ENCODE data around the gene MYBPC1. TPM values are rescaled to one million over a fixed set of nuclear protein-coding genes. Genes with fewer than 3 reads are reported as not detected.
"Not testable (repeated sequence)": the region's sequence is repeated elsewhere in the genome, so short reads cannot be mapped to it uniquely, and the experiment has no call there.

MYBPC1 gene
- polyA plus RNA-seq, 1 of the 3 experiments (the other 2 are of a cell fraction), result not detected

DNA sequence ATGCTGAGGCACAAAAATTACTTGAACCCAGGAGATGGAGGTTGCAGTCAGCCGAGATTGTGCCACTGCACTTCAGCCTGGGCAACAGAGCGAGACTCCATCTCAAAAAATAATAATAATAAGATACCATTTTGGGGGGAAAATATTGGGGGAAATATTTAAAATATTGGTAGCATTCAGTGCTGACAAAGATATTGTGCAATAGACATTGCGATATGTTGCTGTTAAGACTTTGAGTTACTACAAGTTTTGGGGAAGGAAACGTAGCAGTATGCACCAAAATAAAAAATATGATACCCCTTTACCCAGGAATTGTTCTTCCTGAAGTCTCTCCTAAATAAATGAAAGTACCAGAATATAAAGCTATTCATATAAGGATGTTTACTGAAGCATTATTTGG, 37.7 kb upstream of the MYBPC1 start:
- H3K4me2 ChIP-seq, result no peak overlapping the region
- no peak for DNase-seq
- no peak overlapping the region for H2AFZ ChIP-seq (ENCODE audit: low read depth)
- H3K9me2 ChIP-seq, result no peaks in the 10 kb centered on the region
- no peaks in the 10 kb centered on the region for H3K79me2 ChIP-seq (ENCODE audit: insufficient read depth)
- H3K27ac ChIP-seq (ENCODE audit: low read depth in 2 of 2, low read length in 1 of 2), result no peak overlapping the region
- H3K9me3 ChIP-seq, result no peaks in the 10 kb centered on the region
- no peaks in the 10 kb centered on the region for H3K4me1 ChIP-seq (ENCODE audit: control insufficient read depth in 1 of 2, insufficient read depth in 2 of 2, low read depth in 1 of 2, low read length in 1 of 2)
- CTCF ChIA-PET, result interaction anchor here (0.8 kb wide), 1 partner anchor 73 kb away, joined by 3 read pairs; no protein-coding TSS in a partner anchor
- H3F3A ChIP-seq (replicated peaks; ENCODE audit: insufficient read depth), result no peaks in the 10 kb centered on the region
- H3K9ac ChIP-seq, result no peak overlapping the region
- no peaks in the 10 kb centered on the region; the same call in 1 of the 2 replicates for H3K27me3 ChIP-seq (ENCODE audit: insufficient read depth)
- no peak overlapping the region for H3K4me3 ChIP-seq (ENCODE audit: low read depth in 2 of 2, low read length in 1 of 2)
- no peaks in the 10 kb centered on the region for H4K20me1 ChIP-seq (ENCODE audit: insufficient read depth)
- TF ChIP-seq GABPA (IDR thresholded peaks at IDR 0.05; ENCODE audit: low read depth) (no peak), MEF2A (IDR thresholded peaks at IDR 0.05; ENCODE audit: borderline replicate concordance, low read depth) (no peak), RAD21 (IDR thresholded peaks at IDR 0.05; ENCODE audit: low read length) (no peak), TAF1 (IDR thresholded peaks at IDR 0.05; ENCODE audit: borderline replicate concordance, low read depth, low read length) (no peak), FOXM1 (IDR thresholded peaks at IDR 0.05; ENCODE audit: low read depth) (no peak), SMC3 (IDR thresholded peaks at IDR 0.05; ENCODE audit: low read depth, low read length) (no peak)
- TF ChIP-seq, protein P1, sequence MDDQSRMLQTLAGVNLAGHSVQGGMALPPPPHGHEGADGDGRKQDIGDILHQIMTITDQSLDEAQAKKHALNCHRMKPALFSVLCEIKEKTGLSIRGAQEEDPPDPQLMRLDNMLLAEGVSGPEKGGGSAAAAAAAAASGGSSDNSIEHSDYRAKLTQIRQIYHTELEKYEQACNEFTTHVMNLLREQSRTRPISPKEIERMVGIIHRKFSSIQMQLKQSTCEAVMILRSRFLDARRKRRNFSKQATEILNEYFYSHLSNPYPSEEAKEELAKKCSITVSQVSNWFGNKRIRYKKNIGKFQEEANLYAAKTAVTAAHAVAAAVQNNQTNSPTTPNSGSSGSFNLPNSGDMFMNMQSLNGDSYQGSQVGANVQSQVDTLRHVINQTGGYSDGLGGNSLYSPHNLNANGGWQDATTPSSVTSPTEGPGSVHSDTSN (IDR thresholded peaks at IDR 0.05), result no peak
- TF ChIP-seq, protein P2, sequence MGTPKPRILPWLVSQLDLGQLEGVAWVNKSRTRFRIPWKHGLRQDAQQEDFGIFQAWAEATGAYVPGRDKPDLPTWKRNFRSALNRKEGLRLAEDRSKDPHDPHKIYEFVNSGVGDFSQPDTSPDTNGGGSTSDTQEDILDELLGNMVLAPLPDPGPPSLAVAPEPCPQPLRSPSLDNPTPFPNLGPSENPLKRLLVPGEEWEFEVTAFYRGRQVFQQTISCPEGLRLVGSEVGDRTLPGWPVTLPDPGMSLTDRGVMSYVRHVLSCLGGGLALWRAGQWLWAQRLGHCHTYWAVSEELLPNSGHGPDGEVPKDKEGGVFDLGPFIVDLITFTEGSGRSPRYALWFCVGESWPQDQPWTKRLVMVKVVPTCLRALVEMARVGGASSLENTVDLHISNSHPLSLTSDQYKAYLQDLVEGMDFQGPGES (IDR thresholded peaks at IDR 0.05; ENCODE audit: low read depth, low read length), result no peak
- POLR2A ChIA-PET, result no interaction called here
- WGBS (ENCODE audit: low lambda C conversion rate), result 16% methylated on average over 4 of the region's 4 CpGs
- no peaks in the 10 kb centered on the region for H3K36me3 ChIP-seq (replicated peaks in 1 of 2; ENCODE audit: control insufficient read depth in 1 of 2, insufficient read depth in 2 of 2, low read length in 1 of 2)

DNA sequence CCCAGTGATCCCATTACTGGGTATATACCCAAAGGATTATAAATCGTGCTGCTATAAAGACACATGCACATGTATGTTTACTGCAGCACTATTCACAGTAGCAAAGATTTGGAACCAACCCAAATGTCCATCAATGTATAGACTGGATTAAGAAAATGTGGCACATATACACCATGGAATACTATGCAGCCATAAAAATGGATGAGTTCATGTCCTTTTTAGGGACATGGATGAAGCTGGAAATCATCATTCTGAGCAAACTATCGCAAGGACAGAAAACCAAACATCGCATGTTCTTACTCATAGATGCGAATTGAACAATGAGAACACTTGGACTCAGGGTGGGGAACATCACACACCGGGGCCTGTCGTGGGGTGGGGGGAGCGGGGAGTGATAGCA, 36.0 kb upstream of the MYBPC1 start:
- H3K9ac ChIP-seq; CTCF ChIA-PET; H3K9me2 ChIP-seq; H3K4me3 ChIP-seq (ENCODE audit: low read depth in 2 of 2, low read length in 1 of 2); H2AFZ ChIP-seq (ENCODE audit: low read depth); H3K79me2 ChIP-seq (ENCODE audit: insufficient read depth); H3K9me3 ChIP-seq; DNase-seq; H3K4me1 ChIP-seq (ENCODE audit: control insufficient read depth in 1 of 2, insufficient read depth in 2 of 2, low read depth in 1 of 2, low read length in 1 of 2); H3K4me2 ChIP-seq; H4K20me1 ChIP-seq (ENCODE audit: insufficient read depth); H3F3A ChIP-seq (replicated peaks; ENCODE audit: insufficient read depth); H3K27ac ChIP-seq (ENCODE audit: low read depth in 2 of 2, low read length in 1 of 2); H3K27me3 ChIP-seq (ENCODE audit: insufficient read depth); POLR2A ChIA-PET; H3K36me3 ChIP-seq (replicated peaks in 1 of 2; ENCODE audit: control insufficient read depth in 1 of 2, insufficient read depth in 2 of 2, low read length in 1 of 2): not testable (repeated sequence)
- WGBS (ENCODE audit: low lambda C conversion rate), result 55% methylated on average over 7 of the region's 7 CpGs

- H3K9ac ChIP-seq, result no peak overlapping the region
- peaks cover 7% of the 10 kb centered on the region; the same call in 1 of the 2 replicates for H3K27me3 ChIP-seq (ENCODE audit: insufficient read depth)
- WGBS (ENCODE audit: low lambda C conversion rate), result 8% methylated on average over 1 of the region's 1 CpG
- H3K79me2 ChIP-seq (ENCODE audit: insufficient read depth), result no peaks in the 10 kb centered on the region
- H3K9me3 ChIP-seq, result no peaks in the 10 kb centered on the region
- no peak overlapping the region for H3K27ac ChIP-seq (ENCODE audit: low read depth in 2 of 2, low read length in 1 of 2)
- no peak for DNase-seq
- no peaks in the 10 kb centered on the region for H3K4me1 ChIP-seq (ENCODE audit: control insufficient read depth in 1 of 2, insufficient read depth in 2 of 2, low read depth in 1 of 2, low read length in 1 of 2)
- H3K4me2 ChIP-seq, result no peak overlapping the region
- ChIA-PET POLR2A (no interaction called here), CTCF (no interaction called here)
- H3K9me2 ChIP-seq, result no peaks in the 10 kb centered on the region
- no peaks in the 10 kb centered on the region for H3F3A ChIP-seq (replicated peaks; ENCODE audit: insufficient read depth)
- H4K20me1 ChIP-seq (ENCODE audit: insufficient read depth), result no peaks in the 10 kb centered on the region
- no peak overlapping the region for H2AFZ ChIP-seq (ENCODE audit: low read depth)
- no peak overlapping the region for H3K4me3 ChIP-seq (ENCODE audit: low read depth in 2 of 2, low read length in 1 of 2)
- H3K36me3 ChIP-seq (replicated peaks in 1 of 2; ENCODE audit: control insufficient read depth in 1 of 2, insufficient read depth in 2 of 2, low read length in 1 of 2), result no peaks in the 10 kb centered on the region
- no peak for TF ChIP-seq JUND (IDR thresholded peaks at IDR 0.05)
- no peak for TF ChIP-seq FOSL2 (IDR thresholded peaks at IDR 0.05; ENCODE audit: borderline replicate concordance, low read depth)
- TF ChIP-seq RCOR1 (IDR thresholded peaks at IDR 0.05; ENCODE audit: low read length), result no peak
- TF ChIP-seq, protein P3, sequence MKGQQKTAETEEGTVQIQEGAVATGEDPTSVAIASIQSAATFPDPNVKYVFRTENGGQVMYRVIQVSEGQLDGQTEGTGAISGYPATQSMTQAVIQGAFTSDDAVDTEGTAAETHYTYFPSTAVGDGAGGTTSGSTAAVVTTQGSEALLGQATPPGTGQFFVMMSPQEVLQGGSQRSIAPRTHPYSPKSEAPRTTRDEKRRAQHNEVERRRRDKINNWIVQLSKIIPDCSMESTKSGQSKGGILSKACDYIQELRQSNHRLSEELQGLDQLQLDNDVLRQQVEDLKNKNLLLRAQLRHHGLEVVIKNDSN (IDR thresholded peaks at IDR 0.05; ENCODE audit: borderline replicate concordance, low read depth), result no peak
- TF ChIP-seq MEF2A (IDR thresholded peaks at IDR 0.05; ENCODE audit: borderline replicate concordance, low read depth), result no peak
- no peak for TF ChIP-seq TAF1 (IDR thresholded peaks at IDR 0.05; ENCODE audit: borderline replicate concordance, low read depth, low read length)
- TF ChIP-seq EZH2phosphoT487 (IDR thresholded peaks at IDR 0.05; ENCODE audit: borderline replicate concordance, low read depth), result no peak
- no peak for TF ChIP-seq FOXM1 (IDR thresholded peaks at IDR 0.05; ENCODE audit: low read depth)
- no peak for TF ChIP-seq USF2 (IDR thresholded peaks at IDR 0.05; ENCODE audit: borderline replicate concordance, low read depth, low read length)
- TF ChIP-seq CHD2 (IDR thresholded peaks at IDR 0.05; ENCODE audit: low read length, partially characterized antibody), result no peak
- no peak for TF ChIP-seq POLR2AphosphoS5 (IDR thresholded peaks at IDR 0.05; ENCODE audit: low read depth, low read length)
- no peak for TF ChIP-seq NFIC (IDR thresholded peaks at IDR 0.05; ENCODE audit: borderline replicate concordance)
- no peak for TF ChIP-seq RXRA (IDR thresholded peaks at IDR 0.05; ENCODE audit: borderline replicate concordance, low read depth)
These were observed 31.6 kb upstream of the MYBPC1 start for GRCh38 chr12:101563212-101563611.

Data from SK-N-SH (cell line).